HEK293 (cell line): ENCODE data around the gene WWOX.

ENCODE experiments used
- CTCF ChIA-PET: fragments of 350-600 bp; formaldehyde crosslinking; extraction: SDS; loops from one replicate; lab custom pipeline; 2021; ENCODE audit warnings: antibody characterized with exemption; lab: Yijun Ruan, JAX
- POLR2A ChIA-PET: fragments of 300-600 bp; formaldehyde crosslinking; extraction: SDS; loops from one replicate; lab custom pipeline; 2020; ENCODE audit warnings: antibody characterized with exemption, inconsistent platforms; lab: Yijun Ruan, JAX
- H3K27ac ChIP-seq: fragments of 200-500 bp; sonication (Bioruptor generic); 2 replicates; pipeline ENCODE4 v1.5.1; 2014; ENCODE audit warnings: low read depth, low read length, control low read depth, inconsistent platforms; ENCODE audit errors: extremely low read depth
- H3K36me3 ChIP-seq, 2 experiments: fragments of 200-500 bp in 1 of 2; sonication (Bioruptor generic) in 1 of 2; 1 replicate in 1 of 2; 2 replicates in 1 of 2; pipeline ENCODE4 v1.5.1; 2014 to 2017; ENCODE audit warnings: inconsistent platforms in 2 of 2, low read length in 2 of 2; ENCODE audit not compliant: control insufficient read depth in 2 of 2, insufficient read depth in 1 of 2
- H3K4me1 ChIP-seq: fragments of 200-500 bp; sonication (Bioruptor generic); 2 replicates; pipeline ENCODE4 v1.5.1; 2014; ENCODE audit warnings: mild to moderate bottlenecking, low read length, inconsistent platforms; ENCODE audit not compliant: control insufficient read depth, insufficient read depth
- H3K4me3 ChIP-seq: 2 replicates; pipeline ENCODE4 v1.5.1; 2011; ENCODE audit warnings: low read depth, mild to moderate bottlenecking, control low read depth, low read length, moderate library complexity
- H3K9me3 ChIP-seq: fragments of 200-500 bp; sonication (Bioruptor generic); 2 replicates; pipeline ENCODE4 v1.5.1; 2014; ENCODE audit warnings: low read depth, low read length, inconsistent platforms; ENCODE audit not compliant: control insufficient read depth, insufficient read depth
- GLI4 ChIP-seq: fragments of 450-650 bp; formaldehyde crosslinking; IDR thresholded peaks from 2 replicates; pipeline ENCODE4 v1.5.1; 2016; ENCODE audit warnings: missing biosample characterization, missing genetic modification characterization
- HOXD13 ChIP-seq: sonication (generic); formaldehyde crosslinking; IDR thresholded peaks from 2 replicates; pipeline ENCODE4 v1.8.0; 2022; ENCODE audit warnings: missing genetic modification reagents, borderline replicate concordance
- KLF7 ChIP-seq: fragments of 450-650 bp; formaldehyde crosslinking; IDR thresholded peaks from 2 replicates; pipeline ENCODE4 v1.5.1; 2016; ENCODE audit warnings: missing biosample characterization, missing genetic modification characterization, borderline replicate concordance
- SALL2 ChIP-seq: fragments of 450-650 bp; formaldehyde crosslinking; IDR thresholded peaks from 2 replicates; pipeline ENCODE4 v1.5.0; 2017; ENCODE audit warnings: missing biosample characterization, mild to moderate bottlenecking, missing genetic modification characterization, borderline replicate concordance
- ZBTB17 ChIP-seq: fragments of 450-650 bp; formaldehyde crosslinking; IDR thresholded peaks from 2 replicates; pipeline ENCODE4 v1.5.1; 2016; ENCODE audit warnings: missing biosample characterization, missing genetic modification characterization
- ZBTB21 ChIP-seq: fragments of 450-650 bp; formaldehyde crosslinking; IDR thresholded peaks from 2 replicates; pipeline ENCODE4 v1.5.1; 2017; ENCODE audit warnings: missing biosample characterization, missing genetic modification characterization
- ZBTB26 ChIP-seq: fragments of 450-650 bp; formaldehyde crosslinking; optimal IDR thresholded peaks from 2 replicates; pipeline ENCODE3; 2016; ENCODE audit warnings: missing biosample characterization, mild to moderate bottlenecking, missing genetic modification characterization
- ZBTB6 ChIP-seq: fragments of 450-650 bp; formaldehyde crosslinking; IDR thresholded peaks from 2 replicates; pipeline ENCODE4 v1.5.1; 2017; ENCODE audit warnings: missing biosample characterization, missing genetic modification characterization
- ZBTB7A ChIP-seq: fragments of 450-650 bp; formaldehyde crosslinking; IDR thresholded peaks from 2 replicates; pipeline ENCODE4 v1.5.1; 2016; ENCODE audit warnings: low read depth, missing biosample characterization, missing genetic modification characterization
- ZBTB8A ChIP-seq: fragments of 450-650 bp; formaldehyde crosslinking; IDR thresholded peaks from 2 replicates; pipeline ENCODE4 v1.5.1; 2016; ENCODE audit warnings: missing biosample characterization, missing genetic modification characterization
- ZNF121 ChIP-seq: fragments of 450-650 bp; formaldehyde crosslinking; IDR thresholded peaks from 2 replicates; pipeline ENCODE4 v1.5.1; 2016; ENCODE audit warnings: missing biosample characterization, missing genetic modification characterization
- ZNF175 ChIP-seq: fragments of 450-650 bp; formaldehyde crosslinking; IDR thresholded peaks from 2 replicates; pipeline ENCODE4 v1.5.1; 2016; ENCODE audit warnings: missing biosample characterization, missing genetic modification characterization
- ZNF2 ChIP-seq: fragments of 450-650 bp; formaldehyde crosslinking; IDR thresholded peaks from 2 replicates; pipeline ENCODE4 v1.5.1; 2016; ENCODE audit warnings: missing biosample characterization, missing genetic modification characterization
- ZNF324 ChIP-seq: fragments of 450-650 bp; formaldehyde crosslinking; IDR thresholded peaks from 2 replicates; pipeline ENCODE4 v1.5.1; 2016; ENCODE audit warnings: missing biosample characterization, missing genetic modification characterization
- ZNF350 ChIP-seq: fragments of 450-650 bp; formaldehyde crosslinking; IDR thresholded peaks from 2 replicates; pipeline ENCODE4 v1.5.0; 2017; ENCODE audit warnings: missing biosample characterization, mild to moderate bottlenecking, missing genetic modification characterization
- ZNF529 ChIP-seq: fragments of 450-650 bp; formaldehyde crosslinking; IDR thresholded peaks from 2 replicates; pipeline ENCODE4 v1.5.1; 2017; ENCODE audit warnings: missing genetic modification characterization, missing biosample characterization; ENCODE audit not compliant: insufficient replicate concordance
- ZNF544 ChIP-seq: fragments of 450-650 bp; formaldehyde crosslinking; IDR thresholded peaks from 2 replicates; pipeline ENCODE4 v1.5.0; 2017; ENCODE audit warnings: missing biosample characterization, missing genetic modification characterization
- ZNF560 ChIP-seq: fragments of 450-650 bp; formaldehyde crosslinking; IDR thresholded peaks from 2 replicates; pipeline ENCODE4 v1.5.1; 2017; ENCODE audit warnings: missing biosample characterization, missing genetic modification characterization, borderline replicate concordance
- ZNF639 ChIP-seq: fragments of 450-650 bp; formaldehyde crosslinking; IDR thresholded peaks from 2 replicates; pipeline ENCODE4 v1.5.1; 2016; ENCODE audit warnings: missing biosample characterization, missing genetic modification characterization
- ZNF792 ChIP-seq: fragments of 450-650 bp; formaldehyde crosslinking; IDR thresholded peaks from 2 replicates; pipeline ENCODE4 v1.5.1; 2016; ENCODE audit warnings: missing biosample characterization, missing genetic modification characterization
- TF ChIP-seq, protein P1 (sequence below): fragments of 450-650 bp; formaldehyde crosslinking; IDR thresholded peaks from 2 replicates; pipeline ENCODE4 v1.5.1; 2016; ENCODE audit warnings: missing biosample characterization, missing genetic modification characterization
- TF ChIP-seq, protein P2 (sequence below): fragments of 450-650 bp; formaldehyde crosslinking; IDR thresholded peaks from 2 replicates; pipeline ENCODE4 v1.5.1; 2016; ENCODE audit warnings: missing biosample characterization, missing genetic modification characterization
- TF ChIP-seq, protein P3 (sequence below): fragments of 450-650 bp; formaldehyde crosslinking; conservative IDR thresholded peaks from 2 replicates; pipeline ENCODE4 v1.5.1; 2016; ENCODE audit warnings: low read depth, missing biosample characterization, missing genetic modification characterization

The WWOX gene

GRCh38 chr16:78900044-78900811, 800.8 kb downstream of the WWOX start:
- Histone ChIP-seq H3K36me3 (no peaks in the 10 kb centered on the region), H3K9me3 (no peaks in the 10 kb centered on the region), H3K4me3 (no peak overlapping the region), H3K4me1 (peaks cover under 1% of the 10 kb centered on the region; the same call in 1 of the 2 replicates), H3K27ac (no peak overlapping the region)
- CTCF ChIA-PET: interaction anchor here (0.6 to 0.7 kb wide), 4 partner anchors 26 to 118 kb away, joined by 3 read pairs; no protein-coding TSS in a partner anchor
- POLR2A ChIA-PET: no interaction called here
- TF ChIP-seq ZNF121 (tag by site-specific recombination) (no peak), ZNF544 (tag by site-specific recombination) (no peak), ZBTB7A (no peak), ZBTB17 (tag by site-specific recombination) (no peak), ZNF175 (no peak), KLF7 (tag by site-specific recombination) (no peak), ZNF350 (tag by site-specific recombination) (no peak), ZBTB21 (tag by site-specific recombination) (no peak)
- TF ChIP-seq, protein P1, sequence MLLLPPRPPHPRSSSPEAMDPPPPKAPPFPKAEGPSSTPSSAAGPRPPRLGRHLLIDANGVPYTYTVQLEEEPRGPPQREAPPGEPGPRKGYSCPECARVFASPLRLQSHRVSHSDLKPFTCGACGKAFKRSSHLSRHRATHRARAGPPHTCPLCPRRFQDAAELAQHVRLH: no peak

- H3K27ac ChIP-seq: no peak overlapping the region
- H3K9me3 ChIP-seq: no peaks in the 10 kb centered on the region
- H3K36me3 ChIP-seq: no peaks in the 10 kb centered on the region
- H3K4me3 ChIP-seq: no peak overlapping the region
- TF ChIP-seq, protein P2, sequence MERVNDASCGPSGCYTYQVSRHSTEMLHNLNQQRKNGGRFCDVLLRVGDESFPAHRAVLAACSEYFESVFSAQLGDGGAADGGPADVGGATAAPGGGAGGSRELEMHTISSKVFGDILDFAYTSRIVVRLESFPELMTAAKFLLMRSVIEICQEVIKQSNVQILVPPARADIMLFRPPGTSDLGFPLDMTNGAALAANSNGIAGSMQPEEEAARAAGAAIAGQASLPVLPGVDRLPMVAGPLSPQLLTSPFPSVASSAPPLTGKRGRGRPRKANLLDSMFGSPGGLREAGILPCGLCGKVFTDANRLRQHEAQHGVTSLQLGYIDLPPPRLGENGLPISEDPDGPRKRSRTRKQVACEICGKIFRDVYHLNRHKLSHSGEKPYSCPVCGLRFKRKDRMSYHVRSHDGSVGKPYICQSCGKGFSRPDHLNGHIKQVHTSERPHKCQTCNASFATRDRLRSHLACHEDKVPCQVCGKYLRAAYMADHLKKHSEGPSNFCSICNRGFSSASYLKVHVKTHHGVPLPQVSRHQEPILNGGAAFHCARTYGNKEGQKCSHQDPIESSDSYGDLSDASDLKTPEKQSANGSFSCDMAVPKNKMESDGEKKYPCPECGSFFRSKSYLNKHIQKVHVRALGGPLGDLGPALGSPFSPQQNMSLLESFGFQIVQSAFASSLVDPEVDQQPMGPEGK (tag by site-specific recombination): no peak
- no peak for TF ChIP-seq ZNF560
- no peak for TF ChIP-seq ZBTB6 (tag by site-specific recombination)
- TF ChIP-seq ZNF529 (tag by site-specific recombination): no peak
- no peak for TF ChIP-seq HOXD13 (CRISPR knock-in tag)
- no peak for TF ChIP-seq SALL2 (tag by site-specific recombination)
- no peak for TF ChIP-seq ZBTB8A
- TF ChIP-seq ZNF2: no peak
- TF ChIP-seq ZNF792 (tag by site-specific recombination): no peak
- TF ChIP-seq ZNF324: no peak
- TF ChIP-seq, all 188 proteins: peak for 0
- POLR2A ChIA-PET: no interaction called here
- no peaks in the 10 kb centered on the region for H3K4me1 ChIP-seq
- CTCF ChIA-PET: no interaction called here
Observed at GRCh38 chr16:78900966-78901365, 801.5 kb downstream of the WWOX start.

GRCh38 chr16:78902321-78902720, 802.9 kb downstream of the WWOX start:
- ChIA-PET CTCF (no interaction called here), POLR2A (no interaction called here)
- no peak overlapping the region for H3K27ac ChIP-seq
- H3K4me1 ChIP-seq: no peaks in the 10 kb centered on the region
- H3K36me3 ChIP-seq: no peaks in the 10 kb centered on the region
- H3K4me3 ChIP-seq: no peak overlapping the region
- no peaks in the 10 kb centered on the region for H3K9me3 ChIP-seq
- TF ChIP-seq GLI4 (tag by site-specific recombination) (no peak), ZNF639 (tag by site-specific recombination) (no peak), ZBTB26 (tag by site-specific recombination) (no peak)
- TF ChIP-seq, protein P3, sequence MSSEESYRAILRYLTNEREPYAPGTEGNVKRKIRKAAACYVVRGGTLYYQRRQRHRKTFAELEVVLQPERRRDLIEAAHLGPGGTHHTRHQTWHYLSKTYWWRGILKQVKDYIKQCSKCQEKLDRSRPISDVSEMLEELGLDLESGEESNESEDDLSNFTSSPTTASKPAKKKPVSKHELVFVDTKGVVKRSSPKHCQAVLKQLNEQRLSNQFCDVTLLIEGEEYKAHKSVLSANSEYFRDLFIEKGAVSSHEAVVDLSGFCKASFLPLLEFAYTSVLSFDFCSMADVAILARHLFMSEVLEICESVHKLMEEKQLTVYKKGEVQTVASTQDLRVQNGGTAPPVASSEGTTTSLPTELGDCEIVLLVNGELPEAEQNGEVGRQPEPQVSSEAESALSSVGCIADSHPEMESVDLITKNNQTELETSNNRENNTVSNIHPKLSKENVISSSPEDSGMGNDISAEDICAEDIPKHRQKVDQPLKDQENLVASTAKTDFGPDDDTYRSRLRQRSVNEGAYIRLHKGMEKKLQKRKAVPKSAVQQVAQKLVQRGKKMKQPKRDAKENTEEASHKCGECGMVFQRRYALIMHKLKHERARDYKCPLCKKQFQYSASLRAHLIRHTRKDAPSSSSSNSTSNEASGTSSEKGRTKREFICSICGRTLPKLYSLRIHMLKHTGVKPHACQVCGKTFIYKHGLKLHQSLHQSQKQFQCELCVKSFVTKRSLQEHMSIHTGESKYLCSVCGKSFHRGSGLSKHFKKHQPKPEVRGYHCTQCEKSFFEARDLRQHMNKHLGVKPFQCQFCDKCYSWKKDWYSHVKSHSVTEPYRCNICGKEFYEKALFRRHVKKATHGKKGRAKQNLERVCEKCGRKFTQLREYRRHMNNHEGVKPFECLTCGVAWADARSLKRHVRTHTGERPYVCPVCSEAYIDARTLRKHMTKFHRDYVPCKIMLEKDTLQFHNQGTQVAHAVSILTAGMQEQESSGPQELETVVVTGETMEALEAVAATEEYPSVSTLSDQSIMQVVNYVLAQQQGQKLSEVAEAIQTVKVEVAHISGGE: no peak
